ENCODE measurements around the gene BCL2L15. TPM values are rescaled to one million over a fixed set of nuclear protein-coding genes. Genes with fewer than 3 reads are reported as not detected.

BCL2L15 gene
- total and polyA plus RNA-seq, 2 of the 8 experiments (the other 6 are each of a cell fraction or from before 2014, with no cell fraction given) = 0.32 to 0.36 TPM

DNA sequence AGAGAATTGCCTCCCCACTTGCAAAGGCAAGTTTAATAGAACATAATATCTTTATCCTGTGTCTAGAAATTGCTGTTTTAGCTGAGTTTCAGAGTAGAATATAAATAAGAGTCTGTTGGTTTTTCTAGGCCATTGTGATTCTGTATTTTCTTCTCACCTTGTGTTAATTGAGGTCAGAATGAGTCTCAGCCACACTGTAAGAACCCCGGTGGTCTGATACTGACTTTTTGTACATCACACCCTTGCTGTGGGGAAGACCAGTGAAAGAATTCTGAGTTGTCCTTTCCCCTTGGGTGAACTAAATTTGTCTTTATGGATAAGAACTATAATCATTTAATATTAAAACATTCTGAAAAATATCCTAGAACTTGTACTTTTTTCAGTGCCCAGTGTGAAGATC is 48.6 kb upstream of the BCL2L15 start:
- Histone ChIP-seq H3K27me3 (replicated peaks in 1 of 4; ENCODE audit: control insufficient read depth in 3 of 4, extremely low read depth in 1 of 4, insufficient read depth in 3 of 4, low read length in 3 of 4) (no peaks in the 10 kb centered on the region), H3K23me2 (ENCODE audit: low read depth, low read length) (no peaks in the 10 kb centered on the region), H3K14ac (ENCODE audit: insufficient read length) (no peak overlapping the region), H3K4me1 (replicated peaks in 1 of 4; ENCODE audit: control insufficient read depth in 3 of 4, insufficient read depth in 4 of 4, low read length in 3 of 4) (peaks cover 0 to 3% (median 1%) of the 10 kb centered on the region in 4 experiments; a peak in 5 of 7 replicates), H4K5ac (ENCODE audit: insufficient read length, low read depth, low read length) (no peak overlapping the region), H2AK5ac (ENCODE audit: low read depth, low read length) (no peak overlapping the region), H2BK15ac (ENCODE audit: low read length) (no peak overlapping the region), H3K4me2 (ENCODE audit: insufficient read depth in 1 of 2, low read depth in 2 of 2, low read length in 2 of 2) (no peak overlapping the region), H3K79me1 (ENCODE audit: low read depth, low read length) (peaks cover 5% of the 10 kb centered on the region), H2BK20ac (ENCODE audit: low read length) (no peak overlapping the region), H4K20me1 (replicated peaks in 1 of 2; ENCODE audit: control insufficient read depth in 1 of 2, insufficient read depth in 2 of 2, low read length in 2 of 2) (peaks cover 1 to 9% of the 10 kb centered on the region in 2 experiments), H4K91ac (replicated peaks; ENCODE audit: insufficient read length, low read length) (no peak overlapping the region), H4K8ac (ENCODE audit: extremely low read depth, insufficient read depth, low read length) (no peak overlapping the region), H3K9me3 (ENCODE audit: insufficient read depth in 2 of 2, low read depth in 1 of 2, low read length in 1 of 2) (no peaks in the 10 kb centered on the region), H3K9ac (replicated peaks in 1 of 4; ENCODE audit: extremely low read depth in 1 of 4, low read depth in 3 of 4, low read length in 3 of 4) (no peak overlapping the region), H3K56ac (replicated peaks; ENCODE audit: insufficient read length, low read depth, low read length) (no peak overlapping the region), H3K79me2 (ENCODE audit: control insufficient read depth in 1 of 2, insufficient read depth in 2 of 2, low read length in 2 of 2) (peaks cover 18 to 91% of the 10 kb centered on the region in 2 experiments), H3K23ac (ENCODE audit: insufficient read length) (no peak overlapping the region), H2BK5ac (ENCODE audit: low read depth, low read length) (no peak overlapping the region), H3K36me3 (ENCODE audit: control insufficient read depth in 2 of 4, insufficient read depth in 4 of 4, low read length in 3 of 4) (peaks cover 1 to 7% (median 3%) of the 10 kb centered on the region in 4 experiments; a peak in 6 of 8 replicates), H3K18ac (ENCODE audit: extremely low read depth, low read length) (no peak overlapping the region), H2BK120ac (replicated peaks; ENCODE audit: low read depth, low read length) (no peak overlapping the region), H3K27ac (ENCODE audit: low read depth, low read length) (no peak overlapping the region), H2AFZ (ENCODE audit: low read length) (no peak overlapping the region), H3K4me3 (ENCODE audit: extremely low read depth in 1 of 4, insufficient read depth in 2 of 4, low read depth in 3 of 4, low read length in 4 of 4) (no peak overlapping the region), H2BK12ac (ENCODE audit: low read depth, low read length) (no peak overlapping the region), H3K4ac (replicated peaks; ENCODE audit: insufficient read length, low read depth, low read length) (no peak overlapping the region)
- TF ChIP-seq, protein P1, sequence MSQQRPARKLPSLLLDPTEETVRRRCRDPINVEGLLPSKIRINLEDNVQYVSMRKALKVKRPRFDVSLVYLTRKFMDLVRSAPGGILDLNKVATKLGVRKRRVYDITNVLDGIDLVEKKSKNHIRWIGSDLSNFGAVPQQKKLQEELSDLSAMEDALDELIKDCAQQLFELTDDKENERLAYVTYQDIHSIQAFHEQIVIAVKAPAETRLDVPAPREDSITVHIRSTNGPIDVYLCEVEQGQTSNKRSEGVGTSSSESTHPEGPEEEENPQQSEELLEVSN (IDR thresholded peaks at IDR 0.05) = no peak
- no peak for TF ChIP-seq JUN (IDR thresholded peaks at IDR 0.05; ENCODE audit: low read depth, low read length)
- no peak for TF ChIP-seq ZNF274 (IDR thresholded peaks at IDR 0.05; ENCODE audit: borderline replicate concordance, extremely low read depth, low read length)
- no peak for TF ChIP-seq TAF7 (optimal IDR thresholded peaks at IDR 0.05; ENCODE audit: borderline replicate concordance, low read depth, low read length)
- no peak for TF ChIP-seq SIN3A (conservative IDR thresholded peaks at IDR 0.05 in 1 of 2, IDR thresholded peaks at IDR 0.05 in 1 of 2; ENCODE audit: low read depth in 1 of 2, low read length in 2 of 2)
- TF ChIP-seq EGR1 (IDR thresholded peaks at IDR 0.05; ENCODE audit: borderline replicate concordance, low read depth, low read length) = no peak
- no peak for TF ChIP-seq SP4 (IDR thresholded peaks at IDR 0.05; ENCODE audit: low read length)
- TF ChIP-seq POLR2A (IDR thresholded peaks at IDR 0.05; ENCODE audit: control extremely low read depth in 1 of 2, low read depth in 2 of 2, low read length in 2 of 2) = no peak
- no peak for TF ChIP-seq EP300 (IDR thresholded peaks at IDR 0.05; ENCODE audit: borderline replicate concordance in 1 of 2, low read depth in 2 of 2, low read length in 2 of 2)
- no peak for TF ChIP-seq HDAC6 (IDR thresholded peaks at IDR 0.05; ENCODE audit: low read depth, low read length)
- TF ChIP-seq CHD1 (IDR thresholded peaks at IDR 0.05; ENCODE audit: low read depth, low read length) = no peak
- WGBS, 2 experiments (ENCODE audit: extremely low coverage in 1 of 2, insufficient coverage in 1 of 2, insufficient read length in 1 of 2, insufficient replicate concordance in 2 of 2, low coverage in 1 of 2, low lambda C conversion rate in 2 of 2, missing lambda C conversion rate in 1 of 2) = 79% methylated on average over 1 of the region's 1 CpG; no CpG with 5 or more reads in 1 of the 2 experiments
- no peak for DNase-seq (ENCODE audit: low read depth in 1 of 2, low spot score in 2 of 2)
- no peak for FAIRE-seq
- ChIA-PET CTCF (ENCODE audit: partially characterized antibody) (interaction anchor here (0.7 kb wide), 1 partner anchor 14 kb away, joined by 3 read pairs; no protein-coding TSS in a partner anchor), POLR2A (ENCODE audit: partially characterized antibody) (no interaction called here)
